ENCODE measurements around the gene TKFC.
"Not testable (repeated sequence)": the region's sequence is repeated elsewhere in the genome, so short reads cannot be mapped to it uniquely, and the experiment has no call there.

TKFC gene

DNA sequence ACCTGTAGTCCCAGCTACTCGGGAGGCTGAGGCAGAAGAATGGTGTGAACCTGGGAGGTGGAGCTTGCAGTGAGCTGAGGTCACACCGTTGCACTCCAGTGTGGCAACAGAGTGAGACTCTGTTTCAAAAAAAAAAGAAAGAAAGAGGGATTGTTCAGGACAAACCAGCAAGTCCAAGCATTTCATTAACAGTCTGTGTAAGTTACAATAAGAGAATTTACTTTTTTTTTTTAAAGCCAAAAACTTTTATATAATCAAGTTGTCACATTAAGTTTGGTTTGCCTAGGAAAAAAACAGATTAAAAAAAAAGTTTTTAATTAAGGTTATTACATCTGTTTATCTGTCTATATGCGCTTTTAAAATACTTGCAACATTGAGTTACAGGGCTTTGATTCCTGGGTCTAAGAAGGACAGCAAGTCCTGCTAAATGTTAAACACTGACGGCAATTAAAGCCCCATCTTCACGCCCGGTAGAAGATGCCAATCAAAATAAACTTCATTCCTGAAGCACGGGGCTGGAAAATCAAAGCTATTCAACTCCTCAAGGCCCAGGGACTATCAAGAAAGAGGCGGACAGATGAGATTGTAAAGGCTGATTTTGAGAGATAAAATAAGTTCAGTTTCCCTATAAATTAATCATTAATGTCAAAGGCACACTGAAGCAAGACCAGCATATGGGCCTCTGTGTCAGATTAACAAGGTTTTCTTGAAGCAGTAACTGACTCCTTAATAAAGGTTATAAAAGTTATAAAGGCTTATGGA lies 39.8 kb downstream of the TKFC start:
- no peak for DNase-seq (ENCODE audit: low read depth, low spot score)
- in situ Hi-C loops (cut with HindIII; ENCODE audit: low sequenced_read_pairs): no loop called here
- TF ChIP-seq, protein P1, sequence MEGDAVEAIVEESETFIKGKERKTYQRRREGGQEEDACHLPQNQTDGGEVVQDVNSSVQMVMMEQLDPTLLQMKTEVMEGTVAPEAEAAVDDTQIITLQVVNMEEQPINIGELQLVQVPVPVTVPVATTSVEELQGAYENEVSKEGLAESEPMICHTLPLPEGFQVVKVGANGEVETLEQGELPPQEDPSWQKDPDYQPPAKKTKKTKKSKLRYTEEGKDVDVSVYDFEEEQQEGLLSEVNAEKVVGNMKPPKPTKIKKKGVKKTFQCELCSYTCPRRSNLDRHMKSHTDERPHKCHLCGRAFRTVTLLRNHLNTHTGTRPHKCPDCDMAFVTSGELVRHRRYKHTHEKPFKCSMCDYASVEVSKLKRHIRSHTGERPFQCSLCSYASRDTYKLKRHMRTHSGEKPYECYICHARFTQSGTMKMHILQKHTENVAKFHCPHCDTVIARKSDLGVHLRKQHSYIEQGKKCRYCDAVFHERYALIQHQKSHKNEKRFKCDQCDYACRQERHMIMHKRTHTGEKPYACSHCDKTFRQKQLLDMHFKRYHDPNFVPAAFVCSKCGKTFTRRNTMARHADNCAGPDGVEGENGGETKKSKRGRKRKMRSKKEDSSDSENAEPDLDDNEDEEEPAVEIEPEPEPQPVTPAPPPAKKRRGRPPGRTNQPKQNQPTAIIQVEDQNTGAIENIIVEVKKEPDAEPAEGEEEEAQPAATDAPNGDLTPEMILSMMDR (IDR thresholded peaks at IDR 0.05; ENCODE audit: low read depth, low read length): no peak
- H3K4me3 ChIP-seq (ENCODE audit: low read depth, low read length): no peak overlapping the region

DNA sequence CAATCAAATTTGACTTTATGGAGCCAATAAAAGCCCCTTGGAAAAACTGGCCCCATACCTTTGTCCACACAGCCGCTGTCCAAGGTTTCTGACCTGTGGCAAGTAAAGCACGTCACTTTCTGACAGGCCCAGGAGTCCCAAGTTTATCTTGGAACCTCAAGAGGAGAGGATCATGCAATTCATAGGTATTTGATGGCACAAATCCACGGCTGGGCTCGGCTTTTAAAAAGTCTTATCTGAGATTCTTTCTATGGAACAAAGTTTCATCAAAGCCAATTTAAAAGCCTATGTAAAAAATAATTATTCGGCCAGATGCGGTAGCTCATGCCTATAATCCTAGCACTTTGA lies 42.7 kb downstream of the TKFC start:
- in situ Hi-C loops (cut with HindIII; ENCODE audit: low sequenced_read_pairs): no loop called here
- TF ChIP-seq, protein P1 (IDR thresholded peaks at IDR 0.05; ENCODE audit: low read depth, low read length): no peak

DNA sequence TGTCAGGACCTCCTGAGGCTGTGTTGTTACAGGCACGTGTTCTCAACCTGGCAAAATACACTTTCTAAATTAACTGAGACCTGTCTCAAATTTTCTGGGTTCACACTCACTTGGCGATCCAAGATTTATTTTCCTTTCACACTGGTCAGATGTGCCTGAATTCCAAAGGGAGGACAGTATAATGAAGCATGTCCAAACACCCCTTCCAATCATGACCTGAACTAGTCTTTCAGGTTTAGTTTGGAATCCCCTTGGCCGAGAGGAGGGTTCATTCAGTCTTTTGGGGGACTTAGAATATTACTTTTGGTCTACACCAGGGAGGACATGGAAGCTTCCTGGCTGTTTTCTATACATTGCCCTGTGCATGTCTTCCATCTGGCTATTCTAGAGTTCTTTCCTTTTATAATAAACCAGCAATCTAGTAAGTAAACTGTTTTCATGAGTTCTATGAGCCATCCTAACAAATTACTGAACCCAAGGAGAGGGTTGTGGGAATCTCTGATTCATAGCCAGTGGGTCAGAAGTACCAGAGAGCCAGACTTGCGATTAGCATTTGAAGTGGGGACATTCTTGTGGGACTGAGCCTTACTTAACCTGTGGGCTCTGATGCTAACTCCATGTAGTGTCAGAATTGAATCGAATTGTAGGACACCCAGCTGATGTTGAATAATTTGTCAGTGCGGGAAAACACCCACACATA lies 44.6 kb downstream of the TKFC start:
- no peak overlapping the region for H3K4me3 ChIP-seq (ENCODE audit: low read depth, low read length)
- TF ChIP-seq, protein P1 (IDR thresholded peaks at IDR 0.05; ENCODE audit: low read depth, low read length): no peak
- in situ Hi-C loops (cut with HindIII; ENCODE audit: low sequenced_read_pairs): no loop called here
- DNase-seq (ENCODE audit: low read depth, low spot score): no peak

More for the DNA sequence above, 42.7 kb downstream of the TKFC start:
- no peak overlapping the region for H3K4me3 ChIP-seq (ENCODE audit: low read depth, low read length)
- no peak for DNase-seq (ENCODE audit: low read depth, low spot score)

DNA sequence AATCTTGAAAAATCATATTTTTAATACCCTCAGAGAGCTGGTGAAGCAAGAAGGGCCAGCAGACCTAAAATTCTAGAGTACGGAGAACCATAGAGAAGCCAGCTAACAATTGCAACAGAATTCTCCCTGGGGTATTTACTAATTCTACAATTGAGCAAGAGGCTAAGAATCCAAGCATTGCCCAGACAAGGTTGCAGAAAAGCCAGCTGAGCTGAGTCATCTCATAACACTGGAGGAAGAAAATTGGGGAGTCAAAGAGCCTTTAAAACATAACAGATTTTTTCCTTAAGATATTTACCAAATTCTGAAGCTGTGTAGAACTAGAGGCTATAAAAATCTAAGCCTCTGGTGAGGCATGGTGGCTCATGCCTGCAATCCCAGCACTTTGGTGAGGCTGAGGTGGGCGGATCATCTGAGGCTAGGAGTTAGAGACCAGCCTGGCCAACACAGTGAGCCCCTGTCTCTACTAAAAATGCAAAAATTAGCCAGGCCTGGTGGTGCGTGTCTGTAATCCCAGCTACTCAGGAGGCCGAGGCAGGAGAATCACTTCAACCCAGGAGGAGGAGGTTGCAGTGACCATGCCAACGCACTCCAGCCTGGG lies 45.8 kb downstream of the TKFC start:
- H3K4me3 ChIP-seq (ENCODE audit: low read depth, low read length): no peak overlapping the region
- TF ChIP-seq, protein P1 (IDR thresholded peaks at IDR 0.05; ENCODE audit: low read depth, low read length): no peak
- peak; percentile 91 for DNase-seq (ENCODE audit: low read depth, low spot score)
- in situ Hi-C loops (cut with HindIII; ENCODE audit: low sequenced_read_pairs): no loop called here

DNA sequence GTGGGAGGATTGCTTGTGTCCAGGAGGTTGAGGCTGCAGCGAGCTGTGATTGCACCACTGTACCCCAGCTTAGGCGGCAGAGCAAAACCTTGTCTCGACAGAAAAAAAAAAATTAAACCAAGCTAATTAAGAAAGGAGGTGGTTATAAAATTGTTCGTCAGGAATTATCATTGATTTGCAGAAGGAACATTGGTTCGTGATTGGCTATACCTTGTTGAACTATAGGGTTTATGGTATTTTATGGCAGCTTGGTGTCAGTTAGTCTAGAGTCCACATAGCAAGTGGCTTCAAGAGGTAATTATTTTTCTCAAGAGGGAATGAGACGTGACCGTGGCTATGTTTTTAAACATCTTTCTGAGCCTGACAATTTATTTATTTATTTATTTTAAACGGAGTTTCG lies 47.9 kb downstream of the TKFC start:
- in situ Hi-C loops (cut with HindIII; ENCODE audit: low sequenced_read_pairs): no loop called here
- no peak for DNase-seq (ENCODE audit: low read depth, low spot score)
- TF ChIP-seq, protein P1 (IDR thresholded peaks at IDR 0.05; ENCODE audit: low read depth, low read length): no peak
- no peak overlapping the region for H3K4me3 ChIP-seq (ENCODE audit: low read depth, low read length)

DNA sequence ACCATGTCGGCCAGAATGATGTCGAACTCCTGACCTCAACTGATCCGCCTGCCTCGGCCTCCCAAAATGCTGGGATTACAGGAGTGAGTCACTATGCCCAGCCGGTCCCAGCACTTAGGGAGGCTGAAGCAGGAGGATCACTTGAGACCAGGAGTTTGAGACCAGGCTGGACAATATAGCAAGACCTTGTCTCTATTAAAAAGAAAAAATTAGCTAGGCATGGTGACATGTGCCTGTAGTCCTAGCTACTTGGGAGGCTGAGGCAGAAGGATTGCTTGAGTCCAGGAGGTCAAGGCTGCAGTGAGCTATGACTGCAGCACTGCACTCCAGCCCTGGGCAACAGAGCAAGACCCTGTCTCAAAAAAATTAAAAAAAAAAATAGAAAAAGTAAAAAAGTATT lies 50.8 kb downstream of the TKFC start:
- H3K4me3 ChIP-seq (ENCODE audit: low read depth, low read length); DNase-seq (ENCODE audit: low read depth, low spot score); in situ Hi-C loops (cut with HindIII; ENCODE audit: low sequenced_read_pairs): not testable (repeated sequence)

All from astrocyte of the spinal cord (primary cell).